SKM-1 treated with dmso at 0.1 percent for 144 hours (cell line): ENCODE results near the gene GAL3ST2.

Experiments used
- DNase-seq: peaks from one replicate; lab custom pipeline; 2025; ENCODE audit not compliant: unreplicated experiment; lab: John Stamatoyannopoulos, UW

Gene GAL3ST2

DNA sequence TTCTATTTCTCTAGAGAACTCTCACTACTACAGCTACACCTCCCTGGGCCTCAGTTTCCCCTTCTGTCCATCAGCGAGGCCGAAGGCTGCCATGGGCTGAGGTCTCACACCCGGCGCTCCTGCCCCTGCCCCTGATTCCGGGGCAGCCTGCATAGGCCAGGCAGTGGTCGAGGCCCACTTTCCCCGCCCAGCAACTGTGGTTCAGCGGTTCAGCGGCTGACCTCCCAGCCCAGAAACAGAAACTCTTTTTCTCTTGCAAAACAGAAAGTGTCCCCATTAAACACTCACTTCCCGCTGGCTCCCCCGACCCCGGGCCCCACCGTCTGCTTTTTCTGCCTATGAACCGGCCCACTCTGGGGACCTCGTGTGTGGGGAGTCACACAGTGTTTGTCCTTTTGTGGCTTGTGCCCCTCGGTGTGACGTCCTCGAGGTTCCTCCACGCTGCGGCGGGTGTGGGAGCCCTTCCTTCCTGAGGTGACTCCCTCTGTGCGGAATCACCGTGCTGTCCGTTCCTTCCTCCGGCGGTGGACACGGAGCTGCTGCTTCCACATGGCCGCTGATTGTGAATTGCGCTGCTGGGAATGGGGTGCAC lies 66.1 kb downstream of the GAL3ST2 start:
- DNase-seq = peak; percentile 64

DNA sequence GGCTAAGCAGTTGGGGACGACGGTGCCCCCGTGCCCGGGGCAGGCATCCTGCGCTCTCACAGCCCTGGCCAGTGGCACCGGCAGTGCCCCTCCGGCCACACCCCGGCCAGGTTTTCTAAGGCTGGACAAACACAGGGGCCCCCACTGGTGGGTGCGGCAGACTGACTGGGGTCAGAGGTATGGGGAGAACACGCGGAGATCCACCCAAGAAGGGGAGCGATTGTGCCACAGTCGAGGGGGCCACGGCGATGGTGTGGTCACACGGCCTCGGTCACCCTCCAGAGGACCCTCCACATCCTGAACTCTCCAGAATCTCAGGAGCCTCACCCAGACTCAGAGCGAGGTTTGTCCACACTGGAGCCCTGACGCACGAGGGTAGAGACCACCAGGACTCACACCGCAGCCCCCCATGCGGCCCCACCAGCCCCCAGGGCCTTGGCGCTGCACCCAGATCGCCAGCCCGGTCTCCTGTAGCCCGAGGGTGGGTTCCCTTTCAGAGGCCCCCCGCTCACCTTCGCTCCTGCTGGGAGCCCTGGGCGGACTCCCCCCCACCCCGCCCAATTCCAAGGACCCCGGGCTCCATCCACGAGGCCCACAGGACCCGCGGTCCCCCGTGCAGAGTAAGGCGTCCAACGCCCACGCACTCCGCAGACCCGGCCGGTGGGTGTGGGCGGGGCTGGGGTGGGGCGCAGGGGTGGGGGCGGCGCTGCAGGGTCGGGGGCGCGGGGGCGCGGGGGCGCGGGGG lies 66.9 kb downstream of the GAL3ST2 start:
- no peak for DNase-seq

DNA sequence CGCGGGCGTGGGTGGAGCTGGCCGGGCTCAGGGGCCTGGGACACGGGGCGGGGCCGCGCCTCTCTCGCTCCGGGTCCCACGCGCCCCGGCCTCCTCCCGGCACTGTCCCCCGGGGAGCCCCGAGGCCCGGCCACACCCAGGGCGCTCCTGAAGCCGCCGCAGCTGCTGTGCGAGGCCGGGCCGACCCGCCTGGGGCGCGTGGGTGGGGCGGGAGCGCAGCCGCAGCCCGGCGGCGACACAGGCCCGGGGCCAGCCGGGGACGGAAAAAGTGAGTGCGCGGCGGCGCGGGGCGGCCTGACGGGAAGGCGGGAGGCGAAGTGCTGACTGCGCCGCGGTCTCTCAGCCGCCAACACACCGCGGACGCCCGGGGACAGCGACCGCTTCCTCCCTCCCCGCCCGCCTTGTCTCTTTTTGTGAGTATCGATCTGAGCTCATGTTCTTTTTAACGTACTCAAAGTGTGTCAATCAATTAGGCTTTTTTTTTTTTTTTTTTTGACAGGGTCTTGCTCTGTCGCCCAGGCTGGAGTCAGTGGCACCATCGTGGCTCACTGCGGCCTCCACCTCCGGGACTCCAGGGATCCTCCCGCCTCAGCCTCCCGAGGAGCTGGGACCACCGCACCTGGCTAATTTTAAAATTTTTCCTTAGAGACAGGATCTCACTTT lies 67.6 kb downstream of the GAL3ST2 start:
- DNase-seq = peak; percentile 35

DNA sequence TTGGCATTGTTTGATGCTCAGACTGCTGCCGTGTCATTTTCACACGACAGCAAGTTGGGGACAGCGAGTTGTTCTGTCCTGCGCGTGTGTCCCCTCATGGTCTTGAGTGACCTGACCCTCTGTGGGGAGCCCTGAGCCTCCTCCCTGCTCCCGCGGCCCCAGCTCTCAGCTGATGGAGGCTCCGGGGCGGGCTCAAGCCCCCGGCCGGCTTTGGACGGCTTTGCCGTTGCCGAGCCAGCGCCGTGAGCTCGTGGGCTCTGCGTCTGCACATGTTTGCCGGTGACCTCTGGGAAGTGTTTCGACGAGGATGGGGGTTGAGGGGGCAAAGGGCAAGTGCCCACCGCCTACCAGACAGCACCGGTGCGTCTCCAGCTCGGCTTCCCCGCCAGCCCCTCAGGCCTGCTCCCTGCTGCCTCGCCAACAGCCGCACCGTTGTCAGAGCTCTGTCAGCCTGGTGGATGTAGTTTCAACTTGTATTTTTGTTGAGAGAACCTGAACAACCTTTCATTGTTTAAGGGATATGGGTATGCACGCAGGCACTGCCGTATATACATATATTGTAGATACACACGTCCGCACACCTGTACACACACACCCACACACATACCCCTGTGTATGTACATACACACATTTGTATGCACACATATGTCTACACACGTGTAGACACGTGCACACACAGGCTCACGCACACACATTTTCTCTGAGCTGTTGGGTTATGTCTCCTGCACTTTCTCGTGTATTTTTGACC lies 68.4 kb downstream of the GAL3ST2 start:
- DNase-seq = no peak

DNA sequence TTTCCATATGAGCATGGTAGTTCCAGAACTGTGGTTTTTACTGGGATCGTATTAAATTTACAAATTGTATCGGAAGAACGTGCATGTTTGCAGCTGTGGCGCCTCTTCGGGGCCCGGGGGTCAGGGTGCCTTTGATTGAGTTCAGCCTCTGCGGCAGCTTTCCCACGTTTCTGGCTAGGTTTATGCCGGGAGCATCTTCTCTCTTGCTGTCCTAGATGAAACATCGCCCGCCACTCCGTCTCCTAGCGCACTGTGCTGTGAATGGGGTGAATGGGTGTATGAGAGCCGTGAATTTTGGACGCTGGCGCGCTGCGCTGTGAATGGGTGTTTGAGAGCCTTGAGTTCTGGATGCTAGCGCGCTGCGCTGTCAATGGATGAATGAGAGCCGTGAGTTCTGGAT lies 69.8 kb downstream of the GAL3ST2 start:
- no peak for DNase-seq

DNA sequence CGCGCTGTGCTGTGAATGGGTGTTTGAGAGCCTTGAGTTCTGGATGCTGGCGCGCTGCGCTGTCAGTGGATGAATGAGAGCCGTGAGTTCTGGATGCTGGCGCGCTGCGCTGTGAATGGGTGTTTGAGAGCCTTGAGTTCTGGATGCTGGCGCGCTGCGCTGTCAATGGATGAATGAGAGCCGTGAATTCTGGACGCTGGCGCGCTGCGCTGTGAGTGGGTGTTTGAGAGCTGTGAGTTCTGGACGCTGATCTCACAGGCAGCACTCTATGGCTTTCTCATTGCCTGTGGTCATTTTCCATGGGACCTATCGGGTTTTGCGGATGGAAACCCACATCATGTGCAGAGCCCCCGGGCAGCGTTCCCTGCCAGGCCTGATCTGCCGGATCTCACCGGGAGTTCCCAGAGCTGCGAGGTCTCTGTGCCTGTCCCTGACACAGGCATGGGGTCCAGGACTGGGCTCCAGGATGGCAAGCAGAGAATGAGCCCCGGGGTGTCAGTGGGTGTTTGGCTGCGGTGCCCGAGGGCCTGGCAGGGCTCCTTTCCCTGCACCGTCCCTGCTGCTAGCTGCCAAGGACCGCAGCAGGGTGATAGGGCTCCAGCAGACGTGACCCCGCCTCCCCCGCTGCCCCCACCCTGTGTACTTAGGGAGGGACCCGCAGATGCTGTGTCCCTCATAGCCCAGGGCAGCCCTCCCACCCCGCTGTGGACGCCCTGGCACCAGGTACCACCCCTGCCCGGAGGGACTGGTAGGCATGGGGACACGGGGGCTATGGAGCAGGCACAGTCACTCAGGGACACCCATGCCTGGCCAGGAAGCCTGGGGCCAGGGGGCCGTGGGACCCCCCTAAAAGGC lies 72.4 kb downstream of the GAL3ST2 start:
- no peak for DNase-seq

DNA sequence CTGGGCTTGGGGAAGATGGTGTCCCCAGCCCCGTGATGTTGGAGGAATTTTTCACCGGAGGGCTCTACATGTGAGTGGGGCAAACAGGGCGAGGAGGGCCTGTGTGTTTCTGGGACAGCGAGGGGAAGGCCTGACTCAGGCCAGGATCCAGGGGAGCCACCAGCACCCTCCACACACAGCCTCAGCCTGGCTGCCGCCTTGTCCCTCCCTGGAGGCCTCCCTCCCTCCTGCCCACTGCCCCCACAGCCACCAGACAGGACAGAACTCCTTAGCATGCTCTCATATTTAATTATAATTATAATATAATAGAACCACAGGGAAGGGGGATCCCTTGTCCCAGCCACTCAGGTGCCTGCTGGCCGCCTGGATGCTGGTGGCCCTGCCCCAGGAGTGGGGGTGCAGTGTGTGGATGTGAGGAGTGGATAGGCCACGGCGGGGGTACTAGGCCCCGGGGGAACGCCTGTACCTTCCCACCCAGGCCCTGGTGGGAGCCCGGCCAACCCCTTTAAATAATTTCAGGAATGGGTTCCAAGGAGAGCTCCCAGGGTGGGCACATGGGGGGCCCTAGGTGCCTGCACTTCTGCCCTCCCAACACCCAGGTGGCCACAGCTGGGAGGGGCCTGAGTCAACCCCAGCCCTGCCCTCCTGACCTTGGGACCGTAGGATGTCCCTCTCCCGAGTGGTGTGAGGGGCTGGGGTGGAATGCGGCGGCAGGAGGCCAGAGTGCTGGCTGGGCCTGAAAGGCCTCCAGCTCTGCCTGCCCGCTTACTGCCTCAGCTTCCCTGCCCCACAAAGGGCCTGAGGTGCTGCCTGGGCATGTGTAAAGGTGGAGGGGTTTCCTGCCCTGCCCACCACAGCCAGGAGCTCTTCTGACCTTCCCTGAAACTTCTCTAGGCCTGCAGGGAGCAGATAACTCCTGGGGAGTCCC lies 73.3 kb downstream of the GAL3ST2 start:
- no peak for DNase-seq

DNA sequence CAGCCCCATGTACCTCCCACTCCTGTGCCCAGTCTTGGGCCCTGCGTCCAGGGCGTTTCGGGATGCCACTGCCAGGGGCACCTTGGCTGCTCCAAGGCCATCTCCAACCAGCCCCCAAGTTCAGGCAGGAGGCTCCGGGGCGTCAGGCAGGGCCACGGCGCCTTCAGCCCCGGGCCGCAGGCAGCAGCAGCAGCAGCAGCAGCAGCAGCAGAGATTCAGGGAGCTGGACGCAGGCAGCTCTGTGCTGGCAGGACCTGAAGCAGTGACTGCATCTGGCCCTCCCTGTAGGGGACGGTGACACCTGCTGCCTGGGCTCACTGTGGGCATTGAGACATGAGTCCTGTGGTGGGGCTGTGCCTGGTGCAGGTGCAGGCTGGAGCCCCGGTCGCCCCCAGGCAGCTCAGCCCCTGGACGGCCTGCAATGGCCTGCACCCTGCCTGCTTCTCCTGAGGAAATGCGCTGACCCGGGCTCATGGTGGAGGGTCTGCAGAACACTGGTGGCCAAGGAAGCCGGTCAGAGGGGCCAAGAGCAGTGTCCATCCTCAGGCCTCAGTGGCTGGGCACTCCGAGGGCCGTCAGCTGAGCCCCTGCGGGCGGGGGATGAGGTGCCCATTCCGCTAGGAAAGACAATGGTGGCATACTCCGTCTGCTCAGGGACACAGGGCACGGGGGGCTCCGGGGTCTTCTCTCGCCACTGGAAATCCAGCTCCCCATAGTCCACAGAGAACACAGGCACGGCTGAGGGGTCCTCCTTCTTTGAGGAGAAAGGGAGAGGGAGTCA lies 74.1 kb downstream of the GAL3ST2 start:
- no peak for DNase-seq

DNA sequence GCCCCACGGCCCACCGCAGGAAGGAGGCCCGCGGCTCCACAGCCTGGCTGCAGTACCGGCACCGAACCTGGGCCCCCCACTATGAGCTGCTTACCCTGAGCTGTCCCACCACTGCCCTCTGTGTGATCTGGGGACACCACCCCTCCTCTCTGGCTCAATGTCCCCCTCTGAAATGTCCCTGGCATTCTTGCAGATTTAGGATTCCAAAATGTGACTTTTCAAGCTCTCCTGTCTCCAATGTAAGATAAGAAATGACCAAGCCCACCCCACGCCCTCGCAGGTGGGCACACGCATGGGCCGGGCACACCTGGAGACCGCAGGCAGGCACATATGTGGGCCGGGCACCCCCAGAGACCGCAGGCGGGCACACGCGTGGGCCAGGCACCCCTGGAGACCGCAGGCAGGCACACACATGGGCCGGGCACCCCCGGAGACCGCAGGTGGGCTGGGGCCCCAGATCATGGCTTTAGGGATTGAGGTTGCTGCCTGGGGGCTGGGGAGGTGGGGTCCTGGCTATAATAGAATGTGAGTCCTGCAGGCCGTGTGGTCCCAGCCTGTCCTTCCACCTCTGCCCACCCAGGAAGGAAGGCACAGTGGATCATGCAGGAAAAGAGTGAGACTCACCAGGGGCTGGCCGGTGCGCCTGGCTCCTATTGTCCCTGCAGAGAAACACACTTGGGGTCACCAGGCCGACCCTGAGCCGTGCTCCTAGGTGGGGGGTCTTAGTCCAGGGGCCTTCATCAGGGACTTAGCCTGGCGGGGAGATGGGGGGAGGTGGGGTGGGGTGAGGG lies 74.9 kb downstream of the GAL3ST2 start:
- no peak for DNase-seq

DNA sequence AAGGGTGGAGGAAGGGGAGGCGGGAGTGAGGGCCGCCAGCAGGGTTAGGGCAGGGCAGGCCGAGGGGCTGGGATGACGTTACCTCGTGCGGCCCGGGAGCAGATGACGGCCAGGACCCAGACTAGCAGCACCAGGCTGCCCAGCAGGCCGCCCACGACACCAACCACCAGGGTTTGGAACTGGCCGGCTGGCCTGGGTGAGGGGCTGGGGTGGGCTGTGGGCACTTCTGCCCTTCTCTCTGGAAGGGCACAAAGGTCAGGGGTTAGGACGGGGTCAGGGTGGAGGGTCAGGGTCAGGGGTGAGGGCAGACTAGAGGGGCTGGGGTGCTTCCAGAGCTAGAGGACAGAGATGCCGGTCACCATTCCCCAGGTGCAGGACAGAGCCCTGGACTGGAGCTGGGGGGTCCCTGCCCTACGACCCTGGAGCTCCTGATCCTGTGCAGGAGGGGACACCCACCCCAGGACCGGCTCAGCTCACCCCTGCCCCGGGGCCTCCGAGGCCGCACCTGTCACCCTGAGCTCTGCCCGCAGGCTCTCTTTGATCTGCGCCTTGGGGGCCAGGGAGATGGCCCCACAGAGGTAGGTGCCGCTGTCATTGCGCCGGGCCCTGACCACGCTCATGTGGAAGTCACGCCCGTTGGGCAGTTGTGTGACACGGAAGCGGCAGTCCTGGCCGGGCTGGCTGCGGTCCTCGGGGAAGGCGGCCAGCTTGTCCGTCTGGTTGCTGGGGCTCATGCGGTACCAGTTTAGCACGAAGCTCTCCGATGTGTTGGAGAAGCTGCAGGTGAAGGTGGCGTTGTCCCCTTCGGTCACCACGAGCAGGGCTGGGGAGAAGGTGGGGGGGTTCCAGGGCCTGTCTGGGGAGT lies 75.7 kb downstream of the GAL3ST2 start:
- no peak for DNase-seq

DNA sequence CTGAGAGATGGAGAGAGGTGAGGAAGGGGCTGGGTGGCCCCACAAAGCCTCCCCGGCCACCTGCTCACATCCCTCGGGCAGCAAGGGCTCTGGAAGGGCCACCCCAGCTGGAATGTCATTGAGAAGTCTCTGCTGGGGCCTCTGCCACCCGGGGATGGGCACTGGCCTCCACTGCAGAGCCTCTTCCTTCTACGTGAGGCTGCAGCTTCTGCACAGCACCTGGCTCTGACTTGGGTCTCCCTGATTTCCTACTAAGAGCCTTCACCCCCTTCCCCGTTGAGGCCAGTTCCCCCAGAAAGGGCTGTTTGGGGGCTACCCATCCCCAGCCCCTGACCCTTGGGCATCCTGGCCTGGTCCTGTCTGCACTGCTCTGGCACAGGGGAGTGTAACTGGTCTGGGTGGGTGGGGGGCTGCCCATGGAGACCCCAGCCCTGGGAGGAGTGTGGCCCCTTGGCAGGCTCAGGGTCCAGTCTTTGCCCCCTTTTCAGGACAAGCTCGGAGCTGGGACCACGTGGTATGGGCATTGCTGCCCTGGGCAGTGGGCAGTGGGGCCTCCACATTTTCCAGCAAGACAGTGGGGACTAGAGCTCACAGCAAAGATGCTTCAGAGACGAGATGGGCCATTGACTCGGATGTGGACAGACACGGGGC lies 76.5 kb downstream of the GAL3ST2 start:
- no peak for DNase-seq
